ENCODE results near the gene RTN4R.
A peak's percentile ranks its signal among the peaks of the same experiment; 100 is the strongest.
"Not testable (repeated sequence)": the region's sequence is repeated elsewhere in the genome, so short reads cannot be mapped to it uniquely, and the experiment has no call there.

The RTN4R gene

DNA sequence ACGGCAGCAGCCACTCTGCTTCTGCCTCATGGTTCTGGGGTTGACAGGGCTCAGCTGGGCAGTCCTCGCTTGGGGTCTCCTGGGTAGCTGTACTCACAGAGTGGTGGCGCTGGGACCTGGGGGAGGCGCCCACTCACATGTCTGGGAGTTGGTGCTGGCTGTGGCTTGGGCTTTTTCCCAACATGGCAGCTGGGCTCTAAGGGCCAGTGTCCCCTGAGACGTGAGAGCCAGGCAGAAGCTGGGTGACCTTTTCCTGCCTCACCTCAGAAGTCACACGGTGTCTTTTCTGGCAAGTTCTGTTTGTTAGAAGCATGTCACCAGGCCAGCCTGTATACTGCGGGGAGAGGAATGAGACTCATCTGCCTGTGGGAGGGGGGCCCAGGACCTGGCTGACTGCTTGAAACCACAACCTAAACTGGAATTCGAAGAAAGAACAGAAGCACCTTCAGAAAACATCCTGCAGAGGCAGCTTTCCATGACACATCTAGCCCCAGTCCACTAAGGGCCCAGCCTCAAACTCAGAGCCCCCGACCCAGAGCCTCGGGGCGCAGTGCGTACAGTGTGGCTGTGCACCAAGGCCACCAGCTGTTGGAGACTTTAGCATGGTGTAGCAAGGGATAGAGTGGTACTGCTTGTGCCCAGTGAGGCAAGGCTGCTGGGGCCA is 37.2 kb upstream of the RTN4R start:
- DNase-seq = not testable (repeated sequence)

DNA sequence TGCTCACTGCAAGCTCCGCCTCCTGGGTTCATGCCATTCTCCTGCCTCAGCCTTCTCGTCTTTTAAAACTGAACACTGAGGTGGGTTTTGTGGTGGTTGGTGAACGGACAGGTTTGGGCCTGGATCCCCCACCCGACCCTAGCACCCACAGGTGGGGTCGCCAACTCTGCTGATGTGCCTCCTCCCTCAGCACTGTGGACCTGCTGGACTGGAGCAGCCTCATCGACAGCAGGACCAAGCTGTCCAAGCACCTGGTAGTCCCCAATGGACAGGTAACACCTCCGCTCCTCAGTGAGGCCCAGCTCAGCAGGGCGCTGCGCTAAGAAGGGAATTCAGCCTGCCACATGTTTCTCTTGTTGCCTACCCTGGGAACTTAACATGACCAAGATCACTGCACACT is 36.5 kb upstream of the RTN4R start:
- DNase-seq = no peak

DNA sequence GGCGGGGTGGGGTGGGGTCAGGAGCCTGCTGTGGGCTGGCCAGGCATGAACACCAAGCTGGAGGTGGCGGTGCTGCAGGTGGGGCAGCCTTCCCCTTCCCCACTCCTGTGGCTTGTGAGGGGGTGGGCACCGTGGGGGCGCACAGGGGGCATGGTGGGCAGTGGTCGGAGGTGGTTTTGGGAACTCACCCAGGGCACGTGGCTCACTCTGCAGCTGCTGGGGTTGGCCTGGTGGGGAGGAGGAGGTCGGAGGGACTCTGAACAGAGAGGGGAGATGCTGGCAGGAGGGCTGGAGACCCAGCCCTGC is 35.1 kb upstream of the RTN4R start:
- not testable (repeated sequence) for DNase-seq

DNA sequence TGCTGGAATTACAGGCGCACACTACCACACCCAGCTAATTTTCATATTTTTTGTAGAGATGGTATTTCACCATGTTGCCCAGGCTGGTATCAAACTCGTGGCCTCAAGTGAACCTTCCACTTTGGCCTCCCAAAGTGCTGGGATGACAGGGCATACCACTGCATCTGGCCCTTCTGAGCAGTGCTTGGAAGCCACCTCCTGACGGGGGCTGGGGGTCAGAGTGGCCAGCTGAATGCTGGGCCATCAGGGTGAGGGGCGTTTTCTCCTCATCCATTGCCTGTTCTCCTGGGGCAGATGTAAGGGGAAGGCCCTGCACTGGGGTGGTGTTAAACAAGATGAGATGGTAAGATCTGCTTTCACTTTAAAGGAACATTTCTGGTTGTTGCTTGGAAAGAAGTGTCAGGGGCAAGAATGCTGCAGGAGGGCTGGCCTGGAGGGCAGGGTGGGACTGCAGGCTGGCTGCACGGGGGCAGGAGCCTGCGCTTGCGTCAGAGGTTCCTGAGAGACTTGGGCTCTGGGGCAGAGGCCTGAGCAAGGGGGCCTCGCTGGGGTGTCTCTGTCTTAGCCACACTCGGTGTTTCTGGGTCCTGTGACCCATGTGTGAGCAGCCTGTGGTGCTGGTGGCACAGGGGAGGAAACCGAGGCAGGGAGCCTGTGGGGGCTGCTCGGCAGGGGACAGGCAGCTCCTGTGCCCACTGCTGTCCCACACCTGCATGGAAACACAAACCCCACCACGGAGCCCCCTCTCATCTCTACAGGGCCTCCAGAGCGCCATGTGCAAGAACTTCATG is 34.5 kb upstream of the RTN4R start:
- no peak for DNase-seq

DNA sequence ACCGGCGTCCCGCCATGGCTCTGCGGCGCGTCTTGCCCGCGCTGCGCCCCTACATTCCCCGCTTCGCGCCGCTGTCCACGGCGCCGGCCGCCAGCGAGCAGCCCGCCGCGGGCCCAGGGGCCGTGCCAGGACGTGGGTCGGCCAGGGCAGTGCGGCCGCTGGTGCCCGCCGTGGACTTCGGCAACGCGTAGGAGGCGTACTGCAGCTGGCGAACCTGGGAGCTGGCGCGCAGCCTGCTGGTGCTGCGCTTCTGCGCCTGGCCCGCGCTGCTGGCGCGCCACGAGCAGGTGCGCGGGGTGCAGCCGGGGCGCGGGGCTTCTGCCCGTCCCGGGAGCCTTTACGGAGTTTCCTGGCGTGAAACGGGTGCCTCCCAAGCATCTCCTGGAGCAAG is 31.6 kb upstream of the RTN4R start:
- peak in 2 of 3 experiments; percentile 50 to 66 for DNase-seq

DNA sequence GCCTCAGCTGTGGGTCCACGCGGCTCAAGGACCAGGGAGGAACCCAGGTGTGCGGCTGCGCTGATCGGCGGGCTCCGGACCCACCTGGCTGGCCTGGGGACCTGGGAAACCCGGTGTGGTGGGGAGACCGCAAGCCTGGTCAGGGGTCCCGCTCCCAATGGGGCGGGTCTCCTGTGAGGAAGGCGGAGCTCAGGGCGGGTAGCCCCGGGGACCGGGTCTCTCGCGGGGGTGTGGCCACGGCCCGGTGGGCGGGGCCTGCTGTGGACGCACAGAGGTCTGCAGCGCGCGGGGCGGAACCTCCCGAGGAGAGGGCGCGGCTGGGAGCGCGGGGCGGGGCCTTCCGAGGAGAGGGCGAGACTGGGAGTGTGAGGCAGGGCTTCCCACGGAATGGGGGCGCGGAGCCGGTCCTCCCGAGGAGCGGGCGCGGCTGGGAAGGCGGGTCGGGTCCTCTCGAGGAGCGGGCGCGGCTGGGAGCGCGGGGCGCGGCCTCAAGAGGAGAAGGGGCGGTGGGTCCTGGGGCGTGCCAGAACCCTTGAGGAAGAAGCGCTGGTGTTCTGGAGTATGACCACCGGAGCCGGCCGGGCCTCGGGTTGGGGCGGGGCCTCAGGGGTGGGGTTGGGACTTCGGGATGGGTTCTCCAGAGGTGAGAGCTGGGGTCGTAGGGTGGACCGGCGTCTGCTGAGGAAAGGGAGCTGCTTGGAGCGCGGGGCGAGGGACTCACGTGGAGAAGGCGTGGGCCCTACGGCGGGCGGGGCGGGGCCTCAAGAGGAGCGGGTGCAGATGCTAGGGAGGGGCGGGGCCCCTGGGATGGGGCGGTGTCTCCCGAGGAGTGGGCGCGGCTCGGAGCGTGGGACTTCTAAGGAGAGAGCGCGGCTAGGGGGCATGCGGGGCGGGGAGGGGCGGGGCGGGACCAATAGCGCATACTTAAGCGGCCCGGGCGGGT is 31.0 kb upstream of the RTN4R start:
- DNase-seq = peak; percentile 80 to 84 (median 82)

DNA sequence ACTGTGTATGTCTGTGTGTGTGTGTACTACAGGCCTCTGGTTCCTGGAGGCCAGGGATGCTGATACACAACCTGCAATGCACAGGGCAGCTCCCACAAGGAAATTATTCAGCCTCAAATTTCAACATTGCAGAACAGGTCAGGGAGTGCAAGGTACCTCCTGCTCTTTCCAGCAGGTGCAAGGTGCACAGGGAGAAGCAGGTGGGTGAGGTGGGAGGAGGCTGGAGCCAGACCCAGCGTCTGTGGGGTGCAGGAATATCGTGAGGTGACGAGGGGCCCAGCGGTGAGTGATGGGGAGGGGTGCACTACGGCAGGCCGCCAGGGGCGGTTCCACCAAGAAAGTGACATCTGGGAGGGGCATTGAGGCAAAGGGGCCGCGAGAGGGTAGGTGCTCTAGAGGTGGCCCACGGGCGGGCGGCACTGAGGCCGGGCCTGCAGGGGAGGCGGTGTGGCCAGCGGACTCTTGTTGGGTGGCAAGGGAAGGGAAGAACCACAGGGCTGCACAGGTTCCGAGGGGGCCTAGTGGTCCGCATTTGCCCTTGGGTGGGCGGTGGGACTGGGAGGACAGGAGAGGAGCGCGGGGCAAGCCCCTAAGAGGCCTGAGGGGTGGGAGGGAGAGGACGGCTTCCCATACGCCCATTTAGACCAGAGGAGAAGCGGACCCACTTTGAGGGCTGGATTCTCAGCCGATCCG is 30.1 kb upstream of the RTN4R start:
- DNase-seq = peak in 2 of 3 experiments; percentile 13 to 38

DNA sequence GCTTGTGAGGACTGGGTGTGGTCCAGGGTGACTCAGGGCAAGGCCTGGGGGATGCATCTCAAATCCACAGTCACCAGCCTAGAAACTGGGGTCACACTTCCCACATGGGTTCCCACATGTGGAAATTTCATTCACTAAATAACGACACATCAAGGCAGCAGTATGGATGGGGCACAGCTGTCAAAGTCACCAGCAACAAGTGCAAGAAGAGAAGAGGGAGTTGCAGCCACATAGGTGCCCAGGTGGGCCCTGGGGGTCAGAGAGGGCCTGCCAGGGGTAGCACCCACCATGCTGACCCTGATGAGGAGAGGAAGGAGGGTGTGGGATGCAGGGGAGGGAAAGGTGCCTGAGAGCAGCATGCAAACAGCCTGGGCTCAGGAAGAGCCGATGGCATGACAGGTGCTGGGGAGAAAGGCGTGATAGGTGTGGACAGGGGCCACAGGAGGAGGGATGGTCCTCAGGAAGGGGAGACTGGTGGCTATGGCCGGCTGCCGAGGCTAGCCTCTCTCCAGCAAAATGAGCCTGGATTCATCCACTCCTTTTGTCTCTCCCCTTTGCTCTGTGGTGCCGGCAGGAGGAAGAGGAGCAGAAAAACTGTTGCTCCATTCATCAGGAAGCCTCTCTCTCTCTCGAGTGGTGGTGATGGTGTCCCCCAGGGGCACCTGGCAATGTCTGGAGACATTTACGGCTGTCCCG is 29.4 kb upstream of the RTN4R start:
- no peak for DNase-seq

DNA sequence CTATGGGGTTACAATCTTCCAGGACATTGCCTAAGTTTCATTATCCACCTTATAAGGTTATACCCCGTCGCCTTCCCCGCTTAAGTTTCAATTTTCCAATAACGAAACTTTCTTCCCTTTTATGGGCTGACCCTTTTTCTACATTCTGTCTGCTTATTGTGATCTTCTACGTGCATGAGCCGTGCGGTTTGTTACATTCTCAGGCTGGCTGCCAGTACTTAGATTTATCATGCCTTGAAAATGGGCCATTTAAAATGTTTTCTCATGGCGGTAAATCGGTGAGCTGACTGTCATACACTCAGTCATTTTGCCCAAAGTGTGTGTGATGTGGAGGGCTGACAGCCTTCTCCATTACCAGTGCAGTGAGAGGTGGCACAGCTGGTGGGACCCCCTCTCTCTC is 28.5 kb upstream of the RTN4R start:
- no peak for DNase-seq

DNA sequence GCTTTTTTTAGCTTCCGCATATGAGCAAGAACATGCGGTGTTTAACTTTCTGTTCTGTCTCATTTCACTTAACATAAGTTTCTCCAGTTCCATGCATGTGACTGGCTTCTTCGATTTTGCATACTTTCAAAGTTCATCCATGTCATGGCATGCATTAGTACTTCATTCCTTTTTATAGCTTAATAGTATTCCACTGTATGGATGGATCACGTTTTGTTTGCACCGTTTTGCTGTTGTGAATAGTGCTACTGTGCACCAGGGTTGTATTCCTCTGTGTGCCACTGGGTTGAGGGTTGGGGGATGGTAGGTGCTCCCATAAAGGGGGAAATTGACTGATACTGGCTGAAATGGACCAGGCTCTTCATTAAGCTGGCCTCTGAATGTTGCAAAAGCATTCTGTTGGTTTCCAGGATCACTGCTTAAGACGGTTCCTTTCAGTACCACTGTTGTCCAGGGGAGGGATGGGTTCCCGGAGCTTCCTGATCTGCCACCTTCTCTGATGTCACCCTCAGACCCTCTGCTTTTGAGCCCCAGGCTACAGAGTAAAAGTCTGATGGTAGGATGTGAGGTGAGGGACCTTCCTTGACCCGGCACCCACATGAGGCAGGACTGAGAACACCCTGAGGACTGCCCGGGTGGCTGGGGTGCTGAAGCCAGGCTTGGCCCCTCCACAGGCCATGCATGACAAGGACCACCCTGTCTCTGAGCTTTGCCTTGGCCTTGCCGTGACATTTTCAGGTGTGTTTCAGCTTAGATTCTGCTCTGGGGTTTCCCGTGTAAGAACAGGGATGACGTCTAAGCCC is 27.3 kb upstream of the RTN4R start:
- no peak for DNase-seq

DNA sequence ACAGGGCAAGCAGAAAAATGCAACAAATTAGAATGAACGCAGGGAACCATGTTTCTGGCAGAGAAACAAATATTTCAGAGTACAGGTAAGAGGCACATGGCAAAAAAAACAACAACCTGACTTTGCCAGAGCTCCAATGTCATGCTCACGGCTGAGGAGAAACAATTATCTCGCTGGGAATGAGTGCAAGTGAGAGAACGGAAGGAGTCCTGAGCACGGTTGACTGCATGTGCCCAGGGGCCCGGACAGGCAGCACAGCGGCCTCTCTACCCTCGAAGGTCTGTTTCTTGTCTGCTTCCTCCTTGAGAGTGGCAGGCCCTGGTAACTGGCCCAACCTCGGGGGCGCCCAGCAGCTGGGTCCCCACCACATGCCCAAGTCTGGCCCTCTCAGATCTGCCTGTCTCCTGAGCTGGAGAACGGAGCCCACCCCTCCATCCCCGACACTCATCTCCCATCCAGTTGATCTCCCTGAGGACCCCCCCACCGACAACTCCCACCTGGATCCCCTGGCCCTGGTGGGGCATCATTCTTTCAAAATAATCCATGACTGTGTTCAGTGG is 24.6 kb upstream of the RTN4R start:
- DNase-seq = no peak

DNA sequence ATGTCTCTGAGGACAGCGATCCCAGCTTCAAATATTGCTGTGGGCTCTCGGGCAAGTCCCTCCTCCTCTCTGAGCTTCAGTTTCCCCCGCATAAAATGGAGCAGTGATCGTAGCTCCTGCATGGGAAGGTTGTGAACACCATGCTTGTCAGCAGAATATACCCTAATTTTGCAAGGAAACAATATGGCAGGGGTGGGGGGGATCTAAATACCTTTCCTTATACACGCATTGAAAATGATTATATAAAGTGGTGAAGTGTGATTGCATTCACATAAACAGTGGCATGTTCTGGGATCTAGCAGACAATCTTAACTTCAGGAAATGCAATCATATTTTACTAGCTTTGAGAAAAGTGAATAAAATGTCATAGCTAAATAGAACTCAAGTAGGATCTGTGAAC is 24.0 kb upstream of the RTN4R start:
- DNase-seq = no peak

DNA sequence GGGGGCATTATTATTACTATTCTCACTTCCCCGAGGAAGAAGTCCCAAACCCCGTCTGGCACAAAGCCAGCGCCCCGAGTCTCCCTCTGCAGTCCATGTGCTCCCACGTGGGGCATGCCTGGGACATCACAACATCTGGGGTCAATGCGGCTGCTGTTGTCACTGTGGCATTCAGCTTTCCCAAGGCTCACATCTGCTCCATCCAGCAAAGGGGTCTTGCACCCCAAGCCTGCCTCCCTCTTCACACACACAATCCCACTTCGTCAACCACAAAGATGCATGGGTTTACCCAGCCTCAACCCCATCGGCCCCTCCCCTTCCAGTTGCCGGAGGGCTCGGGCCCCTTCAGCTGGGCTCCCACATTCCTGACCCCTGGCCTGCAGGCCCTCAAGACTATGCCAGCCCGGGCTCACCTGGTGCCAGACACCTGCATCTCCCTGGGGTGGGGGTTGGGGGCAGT is 23.5 kb upstream of the RTN4R start:
- no peak for DNase-seq

DNA sequence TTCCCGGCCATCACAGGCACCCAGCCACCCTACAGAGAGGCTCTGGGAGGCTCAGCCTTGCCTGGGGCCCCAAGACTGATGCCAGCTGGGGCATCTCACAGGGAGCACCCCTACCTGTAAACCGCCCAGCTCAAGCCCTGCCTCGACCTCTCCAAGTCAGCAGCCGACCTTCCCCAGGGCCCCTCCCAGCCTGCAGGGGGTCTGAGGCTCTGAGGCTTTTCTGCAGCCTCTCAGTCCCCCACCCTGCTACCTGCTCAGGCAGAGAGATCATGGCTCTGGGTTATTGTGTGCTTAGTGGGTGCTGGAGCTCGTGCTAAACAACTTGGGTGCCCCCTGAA is 23.1 kb upstream of the RTN4R start:
- no peak for DNase-seq

DNA sequence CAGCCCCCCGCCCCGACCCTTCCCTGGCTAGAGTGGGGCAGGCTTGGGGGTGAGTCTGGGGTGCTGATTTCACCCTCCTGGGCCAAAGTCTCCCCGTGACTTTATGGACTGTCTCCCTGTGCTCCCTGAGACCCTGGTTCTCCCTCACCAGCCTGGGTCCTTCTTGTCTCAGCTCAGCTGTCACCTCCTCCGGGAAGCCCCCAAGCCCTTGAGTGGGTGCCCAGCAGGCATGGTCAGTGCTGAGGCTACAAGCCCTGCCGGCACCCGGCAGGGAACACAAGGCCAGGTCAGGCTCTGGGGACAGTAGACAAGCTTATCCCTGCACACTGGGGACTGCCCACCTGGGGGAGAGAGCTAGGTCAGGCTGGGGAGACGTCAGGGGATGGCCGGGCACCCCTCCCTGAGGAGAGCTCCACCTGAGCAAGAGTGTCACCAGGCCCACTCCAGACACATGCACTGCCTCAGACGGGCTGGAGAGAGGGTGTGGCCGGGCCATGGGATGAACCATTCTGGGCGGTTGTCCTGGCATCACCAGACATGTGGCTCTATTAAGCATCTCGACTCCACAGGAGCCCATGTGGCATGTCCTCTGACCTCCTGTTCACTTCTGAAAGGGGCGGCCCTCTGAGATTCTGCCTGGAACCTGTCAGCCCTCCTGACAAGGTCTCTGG is 22.6 kb upstream of the RTN4R start:
- no peak for DNase-seq

DNA sequence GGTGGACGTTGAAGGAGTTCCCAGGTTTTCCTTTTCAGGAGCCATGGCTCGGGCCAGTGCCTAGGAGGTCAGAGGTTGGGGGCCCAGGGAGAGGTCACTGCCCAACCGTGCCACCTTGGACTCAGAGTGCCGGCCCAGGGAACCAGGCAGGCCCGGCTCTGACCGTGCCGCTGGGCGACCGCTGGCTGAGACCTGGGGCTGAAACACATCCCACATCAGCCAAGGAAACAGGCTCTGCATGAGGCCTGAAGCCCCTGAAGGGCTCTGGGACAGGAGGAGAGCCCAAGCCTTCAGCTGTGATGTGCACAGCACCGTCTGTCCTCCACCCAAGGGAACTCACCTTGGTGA is 21.9 kb upstream of the RTN4R start:
- no peak for DNase-seq

DNA sequence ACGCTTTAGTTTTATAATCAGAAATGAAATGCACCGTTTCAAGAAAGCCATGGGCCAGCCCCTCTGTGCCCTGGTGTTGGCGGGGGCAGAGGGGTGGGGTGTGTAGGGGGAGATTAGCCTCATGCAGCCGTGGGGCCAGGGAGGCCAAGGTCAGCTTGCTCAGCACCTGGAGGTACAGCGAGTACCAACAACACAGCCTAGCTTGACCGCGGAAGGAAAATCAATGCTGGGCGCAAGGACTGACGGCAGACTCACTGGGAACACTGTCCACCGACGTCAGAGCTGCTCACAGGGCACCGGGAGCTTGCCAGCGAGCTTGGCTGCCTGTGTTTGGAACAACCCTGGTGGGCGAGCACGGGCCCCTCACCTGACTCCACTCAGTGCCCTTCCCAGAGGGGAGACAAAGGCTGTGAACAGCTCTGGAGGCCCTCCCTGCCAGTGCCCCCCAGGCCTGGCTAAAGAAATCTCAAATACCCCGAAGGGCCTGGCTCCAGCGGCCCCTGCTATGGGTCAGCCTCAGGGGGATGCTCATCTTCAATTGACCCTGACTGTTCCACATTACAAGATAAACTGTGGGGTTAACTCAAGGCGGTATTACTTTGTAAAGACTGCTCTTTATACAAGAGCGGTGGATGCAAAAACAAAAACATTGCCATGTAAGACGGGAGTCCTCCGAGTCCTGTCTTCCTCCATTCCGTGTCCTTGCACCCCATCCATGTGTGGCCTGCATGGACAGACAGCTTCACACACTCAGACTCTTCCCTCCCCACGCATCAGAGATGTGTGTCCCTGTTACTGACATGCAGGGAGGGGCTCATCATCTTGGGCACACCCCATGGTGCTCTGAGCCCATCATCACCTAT is 21.3 kb upstream of the RTN4R start:
- not testable (repeated sequence) for DNase-seq

DNA sequence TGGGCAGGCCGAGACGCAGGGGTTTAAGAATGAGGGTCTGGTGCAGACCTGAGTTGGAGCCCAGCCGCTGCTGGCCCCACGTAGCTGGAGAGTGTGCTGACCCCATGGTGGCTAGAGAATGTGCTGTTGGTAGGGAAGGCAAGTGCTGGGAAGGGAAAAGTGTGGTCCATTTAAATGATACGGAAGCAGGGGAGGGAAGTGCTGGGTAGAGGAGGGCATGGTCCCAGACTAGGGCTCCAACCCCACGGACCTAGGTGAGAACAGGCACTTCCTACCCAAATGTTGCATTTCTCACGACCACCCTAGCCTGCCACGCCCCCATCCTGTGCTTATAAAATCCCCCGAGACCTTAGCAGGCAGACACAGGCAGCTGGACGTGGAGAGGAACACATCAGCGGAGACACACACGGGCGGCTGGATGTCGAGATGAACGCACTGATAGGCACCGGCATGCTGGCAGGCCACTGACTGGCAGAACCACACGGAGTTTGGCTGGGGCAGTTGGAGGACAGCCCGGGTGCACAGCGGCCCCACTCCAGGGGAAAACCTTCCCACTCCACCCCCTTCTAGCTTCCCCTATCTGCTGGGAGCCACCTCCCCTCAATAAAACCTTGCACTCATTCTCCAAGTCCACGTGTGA is 18.8 kb upstream of the RTN4R start:
- DNase-seq = not testable (repeated sequence)

DNA sequence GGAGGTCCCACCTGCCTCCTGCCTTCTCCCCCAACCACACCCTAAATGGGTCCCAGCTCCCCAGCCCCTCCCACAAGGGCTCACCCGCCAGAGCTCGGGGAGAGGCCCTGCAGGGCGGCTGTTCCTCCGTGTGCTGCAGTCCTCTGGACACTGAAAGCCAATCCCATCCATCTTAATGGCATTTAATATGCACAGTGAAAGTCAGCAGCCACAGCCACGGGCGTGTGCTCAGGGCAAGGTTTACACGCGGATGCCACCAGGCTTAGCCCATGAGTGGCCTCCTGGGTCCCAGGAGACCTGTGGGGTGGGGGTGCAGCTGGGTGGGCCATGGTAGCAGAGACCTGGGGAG is 18.2 kb upstream of the RTN4R start:
- DNase-seq = not testable (repeated sequence)

Data from NCI-H1417 (cell line).